DMS114 treated with DMSO at 0.1 percent for 48 hours (cell line): ENCODE measurements around the gene CCT2.

Experiments used
- DNase-seq: peaks from one replicate; lab custom pipeline; 2025; ENCODE audit not compliant: unreplicated experiment; lab: John Stamatoyannopoulos, UW

CCT2 gene

GRCh38 chr12:69639400-69640016 is 54.2 kb downstream of the CCT2 start:
- peak; percentile 40 for DNase-seq

- no peak for DNase-seq
These were observed 56.3 kb downstream of the CCT2 start for GRCh38 chr12:69641546-69641945.

GRCh38 chr12:69642531-69642930 is 57.3 kb downstream of the CCT2 start:
- DNase-seq: no peak

GRCh38 chr12:69644511-69644910 is 59.3 kb downstream of the CCT2 start:
- DNase-seq: no peak

GRCh38 chr12:69645031-69645430 is 59.8 kb downstream of the CCT2 start:
- no peak for DNase-seq

GRCh38 chr12:69647178-69647577 is 61.9 kb downstream of the CCT2 start:
- DNase-seq: no peak

- DNase-seq: no peak
These were observed 63.2 kb downstream of the CCT2 start for GRCh38 chr12:69648476-69648875.

GRCh38 chr12:69649529-69649928 is 64.3 kb downstream of the CCT2 start:
- no peak for DNase-seq
